Measurements from ENCODE around the gene ZNRF3.

The ZNRF3 gene

DNA sequence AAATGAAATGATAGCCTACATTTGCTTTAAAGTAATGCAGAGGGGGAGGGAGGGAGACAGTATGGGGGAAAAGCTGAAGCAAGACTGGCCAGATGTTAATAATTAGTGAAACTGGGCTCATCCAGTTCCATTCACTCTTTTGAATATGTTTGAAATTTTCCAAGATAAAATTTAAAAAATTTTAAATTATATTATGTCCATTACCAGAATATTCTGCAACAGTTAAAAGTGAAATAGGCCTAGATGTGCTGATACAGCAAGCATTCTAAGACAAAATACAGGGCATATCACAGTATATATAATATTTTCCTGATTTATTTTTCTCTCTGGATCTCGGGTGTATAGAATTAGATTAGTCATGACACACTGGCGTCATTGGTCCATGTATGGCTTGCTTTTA, 13.6 kb upstream of the ZNRF3 start:
- Histone ChIP-seq H3K36me3 (ENCODE audit: insufficient read depth, insufficient read length, low read length) (no peaks in the 10 kb centered on the region), H3K9me3 (ENCODE audit: insufficient read depth, low read length) (no peaks in the 10 kb centered on the region), H3K9ac (ENCODE audit: insufficient read length, low read depth) (no peak overlapping the region), H3K27me3 (ENCODE audit: insufficient read depth, insufficient read length) (no peaks in the 10 kb centered on the region), H3K4me1 (ENCODE audit: insufficient read depth, insufficient read length) (no peaks in the 10 kb centered on the region), H3K4me3 (ENCODE audit: insufficient read length, low read depth) (no peak overlapping the region)
- TF ChIP-seq SUZ12 (IDR thresholded peaks at IDR 0.05; ENCODE audit: extremely low read depth, insufficient read depth, insufficient read length) (no peak), YY1 (IDR thresholded peaks at IDR 0.05; ENCODE audit: insufficient read depth, insufficient read length) (no peak), ZNF274 (IDR thresholded peaks at IDR 0.05; ENCODE audit: low read depth, low read length) (no peak)
- no peak for DNase-seq (ENCODE audit: low read depth, low spot score)

DNA sequence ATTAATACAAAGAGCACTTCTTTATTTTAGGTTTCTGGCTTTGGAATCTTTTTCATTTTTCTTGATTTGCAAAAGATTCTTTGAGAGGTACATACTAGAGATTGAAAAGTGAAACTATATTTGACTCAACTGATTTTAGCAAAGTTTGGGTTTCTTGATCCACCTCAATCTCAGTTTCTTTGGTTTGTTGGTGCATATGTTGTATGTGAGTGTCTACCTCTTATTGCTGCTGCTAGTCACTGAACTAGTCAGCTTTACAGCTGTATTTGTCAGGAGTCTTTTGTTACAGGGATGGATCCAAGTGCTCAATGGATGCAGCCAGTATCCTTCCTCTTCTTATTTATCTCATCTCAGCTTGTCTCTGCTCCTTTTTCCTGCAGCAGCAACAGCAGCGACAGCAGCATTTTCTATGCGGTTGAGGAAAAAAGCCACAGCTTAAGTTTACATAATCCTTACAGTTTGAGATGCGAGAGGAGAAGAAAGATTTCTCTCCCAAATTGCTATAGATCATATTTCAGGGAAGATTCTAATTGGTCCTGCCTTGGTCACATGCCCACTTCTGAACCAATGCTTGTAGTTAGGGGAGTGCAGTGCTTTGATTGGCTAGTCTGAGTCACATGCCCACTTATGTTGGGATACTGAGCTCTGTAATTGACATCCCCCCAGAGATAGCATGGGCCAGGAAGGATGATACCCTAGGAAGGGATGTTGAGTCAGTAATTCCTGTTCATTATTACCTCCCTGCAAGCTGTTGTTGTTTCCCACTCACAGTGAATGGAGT, 10.0 kb upstream of the ZNRF3 start:
- no peaks in the 10 kb centered on the region for H3K9me3 ChIP-seq (ENCODE audit: insufficient read depth, low read length)
- no peak for DNase-seq (ENCODE audit: low read depth, low spot score)
- H3K27me3 ChIP-seq (ENCODE audit: insufficient read depth, insufficient read length) = no peaks in the 10 kb centered on the region
- H3K36me3 ChIP-seq (ENCODE audit: insufficient read depth, insufficient read length, low read length) = no peaks in the 10 kb centered on the region
- H3K4me1 ChIP-seq (ENCODE audit: insufficient read depth, insufficient read length) = no peaks in the 10 kb centered on the region
- TF ChIP-seq YY1 (IDR thresholded peaks at IDR 0.05; ENCODE audit: insufficient read depth, insufficient read length) (no peak), SUZ12 (IDR thresholded peaks at IDR 0.05; ENCODE audit: extremely low read depth, insufficient read depth, insufficient read length) (no peak), ZNF274 (IDR thresholded peaks at IDR 0.05; ENCODE audit: low read depth, low read length) (no peak)
- no peak overlapping the region for H3K9ac ChIP-seq (ENCODE audit: insufficient read length, low read depth)
- no peak overlapping the region for H3K4me3 ChIP-seq (ENCODE audit: insufficient read length, low read depth)

DNA sequence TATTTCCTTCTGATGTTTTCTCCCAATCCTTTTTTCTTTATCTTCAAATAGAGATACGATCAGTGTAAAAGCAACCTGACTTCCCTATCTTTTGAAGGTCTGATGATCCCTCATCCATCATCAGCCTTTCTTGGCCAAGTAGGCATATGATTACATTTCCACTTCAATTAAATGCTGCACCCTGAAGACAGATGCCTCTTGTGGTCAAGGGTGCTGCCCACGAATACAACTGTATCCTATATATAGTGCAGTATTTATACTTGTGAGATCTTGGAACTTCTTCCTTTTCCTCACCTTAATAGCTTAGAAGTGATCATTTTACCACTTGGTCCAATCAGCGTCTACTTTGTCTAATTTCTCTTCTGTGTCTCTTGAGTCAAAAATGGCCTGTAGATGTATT, 9.3 kb upstream of the ZNRF3 start:
- Histone ChIP-seq H3K27me3 (ENCODE audit: insufficient read depth, insufficient read length) (no peaks in the 10 kb centered on the region), H3K36me3 (ENCODE audit: insufficient read depth, insufficient read length, low read length) (no peaks in the 10 kb centered on the region), H3K4me3 (ENCODE audit: insufficient read length, low read depth) (no peak overlapping the region), H3K9me3 (ENCODE audit: insufficient read depth, low read length) (no peaks in the 10 kb centered on the region), H3K9ac (ENCODE audit: insufficient read length, low read depth) (no peak overlapping the region), H3K4me1 (ENCODE audit: insufficient read depth, insufficient read length) (no peaks in the 10 kb centered on the region)
- DNase-seq (ENCODE audit: low read depth, low spot score) = no peak
- TF ChIP-seq YY1 (IDR thresholded peaks at IDR 0.05; ENCODE audit: insufficient read depth, insufficient read length) = no peak
- no peak for TF ChIP-seq SUZ12 (IDR thresholded peaks at IDR 0.05; ENCODE audit: extremely low read depth, insufficient read depth, insufficient read length)
- TF ChIP-seq ZNF274 (IDR thresholded peaks at IDR 0.05; ENCODE audit: low read depth, low read length) = no peak

DNA sequence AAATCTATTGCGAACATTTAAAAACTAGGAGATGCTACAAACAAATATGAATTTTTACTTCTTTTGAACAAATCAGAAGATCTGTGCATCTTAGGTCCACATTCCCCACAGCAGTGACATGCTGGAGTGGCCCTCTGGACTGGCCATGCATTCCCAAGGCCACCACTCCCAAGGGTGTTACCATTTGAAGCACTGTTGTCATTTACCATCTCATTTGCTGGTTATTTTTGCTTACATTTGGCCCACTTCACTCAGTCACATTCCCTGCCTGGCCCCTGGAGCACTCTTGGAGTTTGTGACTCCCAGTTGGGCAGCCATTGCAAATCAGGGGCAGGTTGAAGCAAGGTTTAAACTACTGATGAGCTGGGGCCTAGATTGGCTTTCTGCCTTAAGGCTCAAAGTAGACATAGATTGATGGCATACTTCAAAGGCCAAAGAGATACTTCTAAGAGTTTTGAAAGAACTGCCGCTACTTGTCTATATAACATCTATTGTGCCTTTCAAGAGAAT, 8.5 kb upstream of the ZNRF3 start:
- TF ChIP-seq YY1 (IDR thresholded peaks at IDR 0.05; ENCODE audit: insufficient read depth, insufficient read length) (no peak), SUZ12 (IDR thresholded peaks at IDR 0.05; ENCODE audit: extremely low read depth, insufficient read depth, insufficient read length) (no peak), ZNF274 (IDR thresholded peaks at IDR 0.05; ENCODE audit: low read depth, low read length) (no peak)
- no peak for DNase-seq (ENCODE audit: low read depth, low spot score)
- Histone ChIP-seq H3K4me3 (ENCODE audit: insufficient read length, low read depth) (no peak overlapping the region), H3K9ac (ENCODE audit: insufficient read length, low read depth) (no peak overlapping the region), H3K36me3 (ENCODE audit: insufficient read depth, insufficient read length, low read length) (no peaks in the 10 kb centered on the region), H3K27me3 (ENCODE audit: insufficient read depth, insufficient read length) (no peaks in the 10 kb centered on the region), H3K9me3 (ENCODE audit: insufficient read depth, low read length) (no peaks in the 10 kb centered on the region), H3K4me1 (ENCODE audit: insufficient read depth, insufficient read length) (no peaks in the 10 kb centered on the region)

DNA sequence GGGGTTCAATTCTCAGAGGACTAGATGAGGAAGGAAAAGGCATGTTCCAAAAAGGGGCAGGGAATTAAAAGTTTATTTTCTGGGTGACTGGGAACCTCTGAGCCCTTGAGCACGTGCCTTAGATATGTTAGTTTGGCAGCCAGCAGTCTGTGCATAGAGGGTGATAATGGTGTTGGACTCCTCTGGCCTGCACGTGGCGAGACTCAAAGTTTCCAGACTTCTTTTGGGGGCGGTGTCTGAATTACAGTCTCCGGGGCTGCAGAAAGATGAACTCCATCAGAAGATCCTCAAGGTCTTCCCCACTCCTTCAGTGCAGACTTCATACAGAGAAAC, 861 bp upstream of the ZNRF3 start:
- no peaks in the 10 kb centered on the region for H3K36me3 ChIP-seq (ENCODE audit: insufficient read depth, insufficient read length, low read length)
- DNase-seq (ENCODE audit: low read depth, low spot score) = no peak
- no peaks in the 10 kb centered on the region for H3K27me3 ChIP-seq (ENCODE audit: insufficient read depth, insufficient read length)
- peak overlapping the region; percentile 77 for H3K9ac ChIP-seq (ENCODE audit: insufficient read length, low read depth)
- no peaks in the 10 kb centered on the region for H3K4me1 ChIP-seq (ENCODE audit: insufficient read depth, insufficient read length)
- no peaks in the 10 kb centered on the region for H3K9me3 ChIP-seq (ENCODE audit: insufficient read depth, low read length)
- no peak for TF ChIP-seq ZNF274 (IDR thresholded peaks at IDR 0.05; ENCODE audit: low read depth, low read length)
- no peak for TF ChIP-seq SUZ12 (IDR thresholded peaks at IDR 0.05; ENCODE audit: extremely low read depth, insufficient read depth, insufficient read length)
- no peak for TF ChIP-seq YY1 (IDR thresholded peaks at IDR 0.05; ENCODE audit: insufficient read depth, insufficient read length)
- peak overlapping the region; percentile 48 for H3K4me3 ChIP-seq (ENCODE audit: insufficient read length, low read depth)

DNA sequence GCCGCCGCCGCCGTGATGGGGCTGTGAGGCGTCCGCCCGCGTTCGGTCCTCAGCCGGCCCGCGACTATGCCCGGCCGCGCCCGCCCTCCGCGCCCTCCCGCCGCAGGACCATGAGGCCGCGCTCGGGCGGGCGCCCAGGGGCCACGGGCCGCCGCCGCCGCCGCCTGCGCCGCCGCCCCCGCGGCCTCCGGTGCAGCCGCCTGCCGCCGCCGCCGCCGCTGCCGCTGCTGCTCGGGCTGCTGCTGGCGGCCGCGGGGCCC, 215 bp downstream of the ZNRF3 start:
- no peak for TF ChIP-seq YY1 (IDR thresholded peaks at IDR 0.05; ENCODE audit: insufficient read depth, insufficient read length)
- no peak for TF ChIP-seq SUZ12 (IDR thresholded peaks at IDR 0.05; ENCODE audit: extremely low read depth, insufficient read depth, insufficient read length)
- TF ChIP-seq ZNF274 (IDR thresholded peaks at IDR 0.05; ENCODE audit: low read depth, low read length) = no peak
- no peaks in the 10 kb centered on the region for H3K9me3 ChIP-seq (ENCODE audit: insufficient read depth, low read length)

DNA sequence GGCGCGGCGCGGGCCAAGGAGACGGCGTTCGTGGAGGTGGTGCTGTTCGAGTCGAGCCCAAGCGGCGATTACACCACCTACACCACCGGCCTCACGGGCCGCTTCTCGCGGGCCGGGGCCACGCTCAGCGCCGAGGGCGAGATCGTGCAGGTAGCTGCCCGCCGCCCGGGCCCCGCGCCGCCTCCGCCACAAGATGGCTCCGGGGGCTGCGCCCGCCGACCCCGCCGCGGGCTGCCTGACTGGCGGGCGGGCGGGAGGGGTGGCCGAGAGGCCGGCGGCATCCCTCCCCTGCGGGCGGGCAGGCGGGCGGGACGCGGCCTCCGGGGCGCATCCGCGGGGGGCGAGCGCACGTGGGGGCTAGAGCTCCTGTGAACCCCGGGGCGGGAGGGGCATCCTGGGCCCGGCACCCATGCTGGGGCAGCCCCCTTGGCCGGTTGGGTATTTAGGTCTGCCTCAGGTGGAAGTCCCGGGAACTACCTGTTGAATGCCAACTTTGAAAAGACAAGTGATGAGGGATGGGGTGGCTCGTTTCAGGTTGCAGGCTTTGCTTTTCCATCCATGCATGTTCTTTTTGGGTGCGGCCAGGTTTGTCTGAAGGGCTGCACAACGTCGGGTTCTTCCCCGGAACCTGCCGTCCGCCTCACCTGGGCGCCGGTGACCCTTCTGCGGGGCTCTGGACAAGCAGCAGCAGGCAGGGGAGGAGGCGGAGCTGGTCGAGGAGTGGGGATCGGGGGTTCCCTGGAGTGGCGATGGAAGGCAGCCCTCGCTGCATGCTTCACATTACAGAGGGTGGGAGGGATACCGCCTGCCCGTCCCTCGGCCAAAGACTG, 760 bp downstream of the ZNRF3 start:
- Histone ChIP-seq H3K4me1 (ENCODE audit: insufficient read depth, insufficient read length) (no peaks in the 10 kb centered on the region), H3K9me3 (ENCODE audit: insufficient read depth, low read length) (no peaks in the 10 kb centered on the region), H3K36me3 (ENCODE audit: insufficient read depth, insufficient read length, low read length) (peaks cover 3% of the 10 kb centered on the region), H3K4me3 (ENCODE audit: insufficient read length, low read depth) (peak overlapping the region; percentile 71), H3K9ac (ENCODE audit: insufficient read length, low read depth) (peak overlapping the region; percentile 88), H3K27me3 (ENCODE audit: insufficient read depth, insufficient read length) (no peaks in the 10 kb centered on the region)
- no peak for DNase-seq (ENCODE audit: low read depth, low spot score)
- TF ChIP-seq YY1 (IDR thresholded peaks at IDR 0.05; ENCODE audit: insufficient read depth, insufficient read length) = no peak
- no peak for TF ChIP-seq ZNF274 (IDR thresholded peaks at IDR 0.05; ENCODE audit: low read depth, low read length)
- TF ChIP-seq SUZ12 (IDR thresholded peaks at IDR 0.05; ENCODE audit: extremely low read depth, insufficient read depth, insufficient read length) = no peak

More for the DNA sequence above, 215 bp downstream of the ZNRF3 start:
- Histone ChIP-seq H3K9ac (ENCODE audit: insufficient read length, low read depth) (peak overlapping the region; percentile 88), H3K4me1 (ENCODE audit: insufficient read depth, insufficient read length) (no peaks in the 10 kb centered on the region), H3K27me3 (ENCODE audit: insufficient read depth, insufficient read length) (no peaks in the 10 kb centered on the region), H3K4me3 (ENCODE audit: insufficient read length, low read depth) (peak overlapping the region; percentile 71), H3K36me3 (ENCODE audit: insufficient read depth, insufficient read length, low read length) (peaks cover 1% of the 10 kb centered on the region)
- DNase-seq (ENCODE audit: low read depth, low spot score) = no peak

Data from NT2/D1 (cell line).